ENCODE measurements around the gene UBE2C. TPM values are rescaled to one million over a fixed set of nuclear protein-coding genes. Genes with fewer than 3 reads are reported as not detected.

Gene UBE2C
- total RNA-seq, 1 experiment from 2014 or later = 249 TPM

DNA sequence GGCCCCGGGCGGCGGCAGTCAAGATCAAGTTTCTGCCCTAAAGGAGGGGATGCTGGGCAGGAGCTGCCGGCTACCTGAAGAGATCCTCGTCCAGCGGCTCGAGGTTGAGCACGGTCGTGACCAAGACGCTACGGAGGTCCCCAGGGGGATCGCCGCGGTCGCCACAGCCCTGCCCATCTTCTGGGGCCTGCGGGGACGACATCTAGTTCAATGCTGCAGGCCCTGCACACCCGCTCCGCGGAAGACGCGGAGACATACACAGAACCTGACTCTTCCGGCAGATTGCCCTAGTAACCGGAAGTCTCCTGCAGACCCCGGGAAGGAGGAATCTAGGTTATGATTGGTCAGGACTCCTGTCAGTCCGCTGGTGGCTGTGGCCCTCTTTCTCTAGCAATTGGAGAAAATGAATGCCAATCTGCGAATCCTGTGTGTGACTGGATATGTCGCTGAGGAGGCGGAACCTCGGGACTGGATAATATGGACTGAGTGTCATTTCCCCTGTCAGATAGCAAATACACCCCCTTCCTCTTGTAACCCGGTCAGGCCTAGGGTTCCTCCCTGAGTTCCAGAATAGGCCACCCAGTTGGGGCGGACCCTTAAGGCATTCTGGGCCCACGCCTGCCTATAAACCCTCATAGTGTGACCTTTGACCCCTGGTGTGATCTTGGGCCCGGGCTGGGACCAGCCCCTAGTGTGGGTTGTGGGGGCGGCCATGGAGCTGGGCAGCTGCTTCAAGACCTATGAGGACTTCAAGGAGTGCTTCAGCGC, 44.9 kb downstream of the UBE2C start, which contains the start of the genes ACOT8 and ZSWIM3:
Gene ACOT8 (minus strand): TSS at position 279 of the 768 bp plus-strand sequence. CDS start 77 bp downstream, at position 202.
Gene ZSWIM3 (plus strand): TSS at position 501 of the 768 bp plus-strand sequence. CDS start 212 bp downstream, at position 713.
- CTCF ChIA-PET = interaction anchor here (0.6 to 2.5 kb wide), 7 partner anchors 14 to 112 kb away, joined by 3 to 12 read pairs (median 4); no protein-coding TSS in a partner anchor
- POLR2A ChIA-PET = interaction anchor here (0.7 to 1.0 kb wide), 2 partner anchors 24 to 25 kb away, joined by 3 to 4 read pairs; partner anchors contain the start of gene ZSWIM1
- peak; percentile 90 for ATAC-seq
- H3K27me3 Mint-ChIP-seq (ENCODE audit: low read depth) = no peaks in the 10 kb centered on the region
- H3K9me3 Mint-ChIP-seq = no peaks in the 10 kb centered on the region
- peaks cover 60% of the 10 kb centered on the region for H3K4me1 Mint-ChIP-seq
- H3K4me3 Mint-ChIP-seq = peak within 1 kb of the TSS; percentile 92
- peak within 1 kb of the TSS; percentile 95 for H3K27ac Mint-ChIP-seq
- DNase-seq (ENCODE audit: low spot score) = peak; percentile 95
- 0 out of 2 replicates have a peak, but pooled peaks cover 4% of the 10 kb centered on the region for H3K36me3 Mint-ChIP-seq
- no peak for TF ChIP-seq ZNF317 (CRISPR knock-in tag; IDR thresholded peaks at IDR 0.05; ENCODE audit: borderline replicate concordance, low read depth)
- TF ChIP-seq, protein P1, sequence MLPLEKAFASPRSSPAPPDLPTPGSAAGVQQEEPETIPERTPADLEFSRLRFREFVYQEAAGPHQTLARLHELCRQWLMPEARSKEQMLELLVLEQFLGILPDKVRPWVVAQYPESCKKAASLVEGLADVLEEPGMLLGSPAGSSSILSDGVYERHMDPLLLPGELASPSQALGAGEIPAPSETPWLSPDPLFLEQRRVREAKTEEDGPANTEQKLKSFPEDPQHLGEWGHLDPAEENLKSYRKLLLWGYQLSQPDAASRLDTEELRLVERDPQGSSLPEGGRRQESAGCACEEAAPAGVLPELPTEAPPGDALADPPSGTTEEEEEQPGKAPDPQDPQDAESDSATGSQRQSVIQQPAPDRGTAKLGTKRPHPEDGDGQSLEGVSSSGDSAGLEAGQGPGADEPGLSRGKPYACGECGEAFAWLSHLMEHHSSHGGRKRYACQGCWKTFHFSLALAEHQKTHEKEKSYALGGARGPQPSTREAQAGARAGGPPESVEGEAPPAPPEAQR (CRISPR knock-in tag; IDR thresholded peaks at IDR 0.05) = no peak
- TF ChIP-seq, protein P2, sequence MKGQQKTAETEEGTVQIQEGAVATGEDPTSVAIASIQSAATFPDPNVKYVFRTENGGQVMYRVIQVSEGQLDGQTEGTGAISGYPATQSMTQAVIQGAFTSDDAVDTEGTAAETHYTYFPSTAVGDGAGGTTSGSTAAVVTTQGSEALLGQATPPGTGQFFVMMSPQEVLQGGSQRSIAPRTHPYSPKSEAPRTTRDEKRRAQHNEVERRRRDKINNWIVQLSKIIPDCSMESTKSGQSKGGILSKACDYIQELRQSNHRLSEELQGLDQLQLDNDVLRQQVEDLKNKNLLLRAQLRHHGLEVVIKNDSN (CRISPR knock-in tag; IDR thresholded peaks at IDR 0.05) = no peak
- TF ChIP-seq SP1 (CRISPR knock-in tag; conservative IDR thresholded peaks at IDR 0.05) = peak; percentile 49
- TF ChIP-seq, protein P3, sequence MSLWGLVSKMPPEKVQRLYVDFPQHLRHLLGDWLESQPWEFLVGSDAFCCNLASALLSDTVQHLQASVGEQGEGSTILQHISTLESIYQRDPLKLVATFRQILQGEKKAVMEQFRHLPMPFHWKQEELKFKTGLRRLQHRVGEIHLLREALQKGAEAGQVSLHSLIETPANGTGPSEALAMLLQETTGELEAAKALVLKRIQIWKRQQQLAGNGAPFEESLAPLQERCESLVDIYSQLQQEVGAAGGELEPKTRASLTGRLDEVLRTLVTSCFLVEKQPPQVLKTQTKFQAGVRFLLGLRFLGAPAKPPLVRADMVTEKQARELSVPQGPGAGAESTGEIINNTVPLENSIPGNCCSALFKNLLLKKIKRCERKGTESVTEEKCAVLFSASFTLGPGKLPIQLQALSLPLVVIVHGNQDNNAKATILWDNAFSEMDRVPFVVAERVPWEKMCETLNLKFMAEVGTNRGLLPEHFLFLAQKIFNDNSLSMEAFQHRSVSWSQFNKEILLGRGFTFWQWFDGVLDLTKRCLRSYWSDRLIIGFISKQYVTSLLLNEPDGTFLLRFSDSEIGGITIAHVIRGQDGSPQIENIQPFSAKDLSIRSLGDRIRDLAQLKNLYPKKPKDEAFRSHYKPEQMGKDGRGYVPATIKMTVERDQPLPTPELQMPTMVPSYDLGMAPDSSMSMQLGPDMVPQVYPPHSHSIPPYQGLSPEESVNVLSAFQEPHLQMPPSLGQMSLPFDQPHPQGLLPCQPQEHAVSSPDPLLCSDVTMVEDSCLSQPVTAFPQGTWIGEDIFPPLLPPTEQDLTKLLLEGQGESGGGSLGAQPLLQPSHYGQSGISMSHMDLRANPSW (CRISPR knock-in tag; conservative IDR thresholded peaks at IDR 0.05; ENCODE audit: low read depth) = no peak
- TF ChIP-seq, protein P4, sequence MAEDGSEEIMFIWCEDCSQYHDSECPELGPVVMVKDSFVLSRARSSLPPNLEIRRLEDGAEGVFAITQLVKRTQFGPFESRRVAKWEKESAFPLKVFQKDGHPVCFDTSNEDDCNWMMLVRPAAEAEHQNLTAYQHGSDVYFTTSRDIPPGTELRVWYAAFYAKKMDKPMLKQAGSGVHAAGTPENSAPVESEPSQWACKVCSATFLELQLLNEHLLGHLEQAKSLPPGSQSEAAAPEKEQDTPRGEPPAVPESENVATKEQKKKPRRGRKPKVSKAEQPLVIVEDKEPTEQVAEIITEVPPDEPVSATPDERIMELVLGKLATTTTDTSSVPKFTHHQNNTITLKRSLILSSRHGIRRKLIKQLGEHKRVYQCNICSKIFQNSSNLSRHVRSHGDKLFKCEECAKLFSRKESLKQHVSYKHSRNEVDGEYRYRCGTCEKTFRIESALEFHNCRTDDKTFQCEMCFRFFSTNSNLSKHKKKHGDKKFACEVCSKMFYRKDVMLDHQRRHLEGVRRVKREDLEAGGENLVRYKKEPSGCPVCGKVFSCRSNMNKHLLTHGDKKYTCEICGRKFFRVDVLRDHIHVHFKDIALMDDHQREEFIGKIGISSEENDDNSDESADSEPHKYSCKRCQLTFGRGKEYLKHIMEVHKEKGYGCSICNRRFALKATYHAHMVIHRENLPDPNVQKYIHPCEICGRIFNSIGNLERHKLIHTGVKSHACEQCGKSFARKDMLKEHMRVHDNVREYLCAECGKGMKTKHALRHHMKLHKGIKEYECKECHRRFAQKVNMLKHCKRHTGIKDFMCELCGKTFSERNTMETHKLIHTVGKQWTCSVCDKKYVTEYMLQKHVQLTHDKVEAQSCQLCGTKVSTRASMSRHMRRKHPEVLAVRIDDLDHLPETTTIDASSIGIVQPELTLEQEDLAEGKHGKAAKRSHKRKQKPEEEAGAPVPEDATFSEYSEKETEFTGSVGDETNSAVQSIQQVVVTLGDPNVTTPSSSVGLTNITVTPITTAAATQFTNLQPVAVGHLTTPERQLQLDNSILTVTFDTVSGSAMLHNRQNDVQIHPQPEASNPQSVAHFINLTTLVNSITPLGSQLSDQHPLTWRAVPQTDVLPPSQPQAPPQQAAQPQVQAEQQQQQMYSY (CRISPR knock-in tag; IDR thresholded peaks at IDR 0.05) = no peak
- TF ChIP-seq SMAD4 (CRISPR knock-in tag; IDR thresholded peaks at IDR 0.05) = no peak
- no peak for TF ChIP-seq ETV6 (CRISPR knock-in tag; IDR thresholded peaks at IDR 0.05)
- TF ChIP-seq GABPB1 (CRISPR knock-in tag; IDR thresholded peaks at IDR 0.05) = peak; percentile 72
- TF ChIP-seq TCF7 (CRISPR knock-in tag; IDR thresholded peaks at IDR 0.05; ENCODE audit: low read depth) = no peak
- TF ChIP-seq ZNF219 (CRISPR knock-in tag; IDR thresholded peaks at IDR 0.05; ENCODE audit: borderline replicate concordance) = no peak
- TF ChIP-seq CBFB (CRISPR knock-in tag; IDR thresholded peaks at IDR 0.05; ENCODE audit: low read depth) = no peak
- no peak for TF ChIP-seq ZBTB21 (CRISPR knock-in tag; IDR thresholded peaks at IDR 0.05; ENCODE audit: borderline replicate concordance)
- TF ChIP-seq, protein P5, sequence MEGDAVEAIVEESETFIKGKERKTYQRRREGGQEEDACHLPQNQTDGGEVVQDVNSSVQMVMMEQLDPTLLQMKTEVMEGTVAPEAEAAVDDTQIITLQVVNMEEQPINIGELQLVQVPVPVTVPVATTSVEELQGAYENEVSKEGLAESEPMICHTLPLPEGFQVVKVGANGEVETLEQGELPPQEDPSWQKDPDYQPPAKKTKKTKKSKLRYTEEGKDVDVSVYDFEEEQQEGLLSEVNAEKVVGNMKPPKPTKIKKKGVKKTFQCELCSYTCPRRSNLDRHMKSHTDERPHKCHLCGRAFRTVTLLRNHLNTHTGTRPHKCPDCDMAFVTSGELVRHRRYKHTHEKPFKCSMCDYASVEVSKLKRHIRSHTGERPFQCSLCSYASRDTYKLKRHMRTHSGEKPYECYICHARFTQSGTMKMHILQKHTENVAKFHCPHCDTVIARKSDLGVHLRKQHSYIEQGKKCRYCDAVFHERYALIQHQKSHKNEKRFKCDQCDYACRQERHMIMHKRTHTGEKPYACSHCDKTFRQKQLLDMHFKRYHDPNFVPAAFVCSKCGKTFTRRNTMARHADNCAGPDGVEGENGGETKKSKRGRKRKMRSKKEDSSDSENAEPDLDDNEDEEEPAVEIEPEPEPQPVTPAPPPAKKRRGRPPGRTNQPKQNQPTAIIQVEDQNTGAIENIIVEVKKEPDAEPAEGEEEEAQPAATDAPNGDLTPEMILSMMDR (IDR thresholded peaks at IDR 0.05) = no peak
- TF ChIP-seq, protein P6, sequence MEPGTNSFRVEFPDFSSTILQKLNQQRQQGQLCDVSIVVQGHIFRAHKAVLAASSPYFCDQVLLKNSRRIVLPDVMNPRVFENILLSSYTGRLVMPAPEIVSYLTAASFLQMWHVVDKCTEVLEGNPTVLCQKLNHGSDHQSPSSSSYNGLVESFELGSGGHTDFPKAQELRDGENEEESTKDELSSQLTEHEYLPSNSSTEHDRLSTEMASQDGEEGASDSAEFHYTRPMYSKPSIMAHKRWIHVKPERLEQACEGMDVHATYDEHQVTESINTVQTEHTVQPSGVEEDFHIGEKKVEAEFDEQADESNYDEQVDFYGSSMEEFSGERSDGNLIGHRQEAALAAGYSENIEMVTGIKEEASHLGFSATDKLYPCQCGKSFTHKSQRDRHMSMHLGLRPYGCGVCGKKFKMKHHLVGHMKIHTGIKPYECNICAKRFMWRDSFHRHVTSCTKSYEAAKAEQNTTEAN (CRISPR knock-in tag; IDR thresholded peaks at IDR 0.05) = no peak
- 0 out of 2 replicates have a peak, but pooled peaks have one; percentile 16 for TF ChIP-seq MYBL2 (CRISPR knock-in tag; IDR thresholded peaks at IDR 0.05)
- TF ChIP-seq, protein P7, sequence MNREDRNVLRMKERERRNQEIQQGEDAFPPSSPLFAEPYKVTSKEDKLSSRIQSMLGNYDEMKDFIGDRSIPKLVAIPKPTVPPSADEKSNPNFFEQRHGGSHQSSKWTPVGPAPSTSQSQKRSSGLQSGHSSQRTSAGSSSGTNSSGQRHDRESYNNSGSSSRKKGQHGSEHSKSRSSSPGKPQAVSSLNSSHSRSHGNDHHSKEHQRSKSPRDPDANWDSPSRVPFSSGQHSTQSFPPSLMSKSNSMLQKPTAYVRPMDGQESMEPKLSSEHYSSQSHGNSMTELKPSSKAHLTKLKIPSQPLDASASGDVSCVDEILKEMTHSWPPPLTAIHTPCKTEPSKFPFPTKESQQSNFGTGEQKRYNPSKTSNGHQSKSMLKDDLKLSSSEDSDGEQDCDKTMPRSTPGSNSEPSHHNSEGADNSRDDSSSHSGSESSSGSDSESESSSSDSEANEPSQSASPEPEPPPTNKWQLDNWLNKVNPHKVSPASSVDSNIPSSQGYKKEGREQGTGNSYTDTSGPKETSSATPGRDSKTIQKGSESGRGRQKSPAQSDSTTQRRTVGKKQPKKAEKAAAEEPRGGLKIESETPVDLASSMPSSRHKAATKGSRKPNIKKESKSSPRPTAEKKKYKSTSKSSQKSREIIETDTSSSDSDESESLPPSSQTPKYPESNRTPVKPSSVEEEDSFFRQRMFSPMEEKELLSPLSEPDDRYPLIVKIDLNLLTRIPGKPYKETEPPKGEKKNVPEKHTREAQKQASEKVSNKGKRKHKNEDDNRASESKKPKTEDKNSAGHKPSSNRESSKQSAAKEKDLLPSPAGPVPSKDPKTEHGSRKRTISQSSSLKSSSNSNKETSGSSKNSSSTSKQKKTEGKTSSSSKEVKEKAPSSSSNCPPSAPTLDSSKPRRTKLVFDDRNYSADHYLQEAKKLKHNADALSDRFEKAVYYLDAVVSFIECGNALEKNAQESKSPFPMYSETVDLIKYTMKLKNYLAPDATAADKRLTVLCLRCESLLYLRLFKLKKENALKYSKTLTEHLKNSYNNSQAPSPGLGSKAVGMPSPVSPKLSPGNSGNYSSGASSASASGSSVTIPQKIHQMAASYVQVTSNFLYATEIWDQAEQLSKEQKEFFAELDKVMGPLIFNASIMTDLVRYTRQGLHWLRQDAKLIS (CRISPR knock-in tag; IDR thresholded peaks at IDR 0.05; ENCODE audit: borderline replicate concordance) = no peak
- TF ChIP-seq ZNF396 (CRISPR knock-in tag; IDR thresholded peaks at IDR 0.05; ENCODE audit: borderline replicate concordance) = no peak
- no peak for TF ChIP-seq ZNF423 (CRISPR knock-in tag; IDR thresholded peaks at IDR 0.05)
- TF ChIP-seq NFATC4 (CRISPR knock-in tag; IDR thresholded peaks at IDR 0.05) = no peak
